BLaER1 treated with 17β-estradiol and CSF1 and Interleukin-3, amounts not matched to agents 10 nM and 100 nM (cell line): Measurements from ENCODE around the gene TENM4.
A peak's percentile ranks its signal among the peaks of the same experiment; 100 is the strongest.

Source experiments
- H3K27ac ChIP-seq, 11 experiments: shearing (Covaris generic); formaldehyde crosslinking; 2 replicates each; pipeline ENCODE4 v1.8.1; 2022
- H3K27me3 ChIP-seq, 11 experiments: shearing (Covaris generic); formaldehyde crosslinking; 2 replicates each; pipeline ENCODE4 v1.8.1; 2022
- H3K36me3 ChIP-seq, 11 experiments: shearing (Covaris generic); formaldehyde crosslinking; 2 replicates each; pipeline ENCODE4 v1.8.1; 2022
- H3K4me1 ChIP-seq, 10 experiments: shearing (Covaris generic); formaldehyde crosslinking; 2 replicates each; pipeline ENCODE4 v1.8.1; 2022
- H3K4me2 ChIP-seq, 11 experiments: shearing (Covaris generic); formaldehyde crosslinking; 2 replicates each; pipeline ENCODE4 v1.8.1; 2022
- H3K4me3 ChIP-seq, 10 experiments: shearing (Covaris generic); formaldehyde crosslinking; 2 replicates each; pipeline ENCODE4 v1.8.1; 2022
- H3K9ac ChIP-seq, 11 experiments: shearing (Covaris generic); formaldehyde crosslinking; 2 replicates each; pipeline ENCODE4 v1.8.1; 2022
- H3K9me3 ChIP-seq, 11 experiments: shearing (Covaris generic); formaldehyde crosslinking; replicated peaks in 1 of 11; 2 replicates each; pipeline ENCODE4 v1.8.1; 2022
- H4K20me1 ChIP-seq, 11 experiments: shearing (Covaris generic); formaldehyde crosslinking; 2 replicates each; pipeline ENCODE4 v1.8.1; 2022
- Cebpa-rat ChIP-seq, 11 experiments: shearing (Covaris generic); IDR thresholded peaks; 2 replicates each; pipeline ENCODE4 v1.8.1; 2022

TENM4 gene

GRCh38 chr11:79071190-79071589 lies 369.6 kb downstream of the TENM4 start:
- no peak for TF ChIP-seq Cebpa-rat (IDR thresholded peaks at IDR 0.05)

GRCh38 chr11:79070518-79070917 lies 370.3 kb downstream of the TENM4 start:
- H3K4me1 ChIP-seq = peaks cover 0 to 20% (median 15%) of the 10 kb centered on the region in 10 experiments; a peak in 9 of 20 replicates
- H3K4me2 ChIP-seq = no peak overlapping the region
- no peaks in the 10 kb centered on the region for H3K9me3 ChIP-seq
- no peak overlapping the region for H3K9ac ChIP-seq
- 0 out of 22 replicates have a peak, but pooled peaks cover 0 to 3% (median 0%) of the 10 kb centered on the region in 11 experiments for H4K20me1 ChIP-seq
- H3K4me3 ChIP-seq = no peak overlapping the region
- peaks cover 0 to 14% (median 0%) of the 10 kb centered on the region in 11 experiments; a peak in 4 of 22 replicates for H3K36me3 ChIP-seq
- no peak for TF ChIP-seq Cebpa-rat (IDR thresholded peaks at IDR 0.05)
- H3K27me3 ChIP-seq = no peaks in the 10 kb centered on the region
- H3K27ac ChIP-seq = no peak overlapping the region

More at GRCh38 chr11:79071190-79071589, 369.6 kb downstream of the TENM4 start:
- Histone ChIP-seq H3K4me1 (peaks cover 0 to 20% (median 15%) of the 10 kb centered on the region in 10 experiments; a peak in 9 of 20 replicates), H3K4me3 (no peak overlapping the region), H3K9me3 (no peaks in the 10 kb centered on the region), H3K9ac (no peak overlapping the region), H3K36me3 (peaks cover 0 to 14% (median 0%) of the 10 kb centered on the region in 11 experiments; a peak in 4 of 22 replicates), H3K27ac (no peak overlapping the region), H4K20me1 (0 out of 22 replicates have a peak, but pooled peaks cover 0 to 3% (median 0%) of the 10 kb centered on the region in 11 experiments), H3K27me3 (no peaks in the 10 kb centered on the region), H3K4me2 (no peak overlapping the region)

- TF ChIP-seq Cebpa-rat (IDR thresholded peaks at IDR 0.05) = no peak
- Histone ChIP-seq H3K4me2 (no peak overlapping the region), H3K4me3 (no peak overlapping the region), H3K9me3 (no peaks in the 10 kb centered on the region), H3K9ac (no peak overlapping the region), H3K27me3 (no peaks in the 10 kb centered on the region), H3K27ac (no peak overlapping the region), H3K36me3 (peaks cover 0 to 14% (median 0%) of the 10 kb centered on the region in 11 experiments; a peak in 5 of 22 replicates), H3K4me1 (peaks cover 0 to 15% (median 12%) of the 10 kb centered on the region in 10 experiments; a peak in 9 of 20 replicates), H4K20me1 (0 out of 22 replicates have a peak, but pooled peaks cover 0 to 6% (median 0%) of the 10 kb centered on the region in 11 experiments)
Observed at GRCh38 chr11:79069504-79069903, 371.3 kb downstream of the TENM4 start.

GRCh38 chr11:79068356-79068755 lies 372.5 kb downstream of the TENM4 start:
- no peak overlapping the region for H3K27ac ChIP-seq
- peaks cover 0 to 11% (median 5%) of the 10 kb centered on the region in 10 experiments; a peak in 14 of 20 replicates for H3K4me1 ChIP-seq
- TF ChIP-seq Cebpa-rat (IDR thresholded peaks at IDR 0.05) = no peak
- no peaks in the 10 kb centered on the region for H3K27me3 ChIP-seq
- H3K9ac ChIP-seq = no peak overlapping the region
- peaks cover 0 to 14% (median 0%) of the 10 kb centered on the region in 11 experiments; a peak in 5 of 22 replicates for H3K36me3 ChIP-seq
- 0 out of 22 replicates have a peak, but pooled peaks cover 0 to 6% (median 0%) of the 10 kb centered on the region in 11 experiments for H4K20me1 ChIP-seq
- H3K4me2 ChIP-seq = no peak overlapping the region
- H3K4me3 ChIP-seq = no peak overlapping the region
- no peaks in the 10 kb centered on the region for H3K9me3 ChIP-seq

GRCh38 chr11:79067352-79067679 lies 373.5 kb downstream of the TENM4 start:
- Histone ChIP-seq H4K20me1 (0 out of 22 replicates have a peak, but pooled peaks cover 0 to 6% (median 0%) of the 10 kb centered on the region in 11 experiments), H3K27ac (no peak overlapping the region), H3K9me3 (no peaks in the 10 kb centered on the region), H3K4me1 (peaks cover 0 to 19% (median 12%) of the 10 kb centered on the region in 10 experiments; a peak in 14 of 20 replicates), H3K4me3 (no peak overlapping the region), H3K27me3 (no peaks in the 10 kb centered on the region), H3K9ac (no peak overlapping the region), H3K4me2 (no peak overlapping the region), H3K36me3 (peaks cover 0 to 14% (median 0%) of the 10 kb centered on the region in 11 experiments; a peak in 5 of 22 replicates)
- no peak for TF ChIP-seq Cebpa-rat (IDR thresholded peaks at IDR 0.05)

GRCh38 chr11:79066456-79067351 lies 374.1 kb downstream of the TENM4 start:
- Histone ChIP-seq H4K20me1 (0 out of 22 replicates have a peak, but pooled peaks cover 0 to 6% (median 0%) of the 10 kb centered on the region in 11 experiments), H3K4me3 (no peak overlapping the region), H3K4me1 (peaks cover 0 to 19% (median 12%) of the 10 kb centered on the region in 10 experiments; a peak in 14 of 20 replicates), H3K9me3 (no peaks in the 10 kb centered on the region), H3K27ac (no peak overlapping the region), H3K4me2 (no peak overlapping the region), H3K27me3 (no peaks in the 10 kb centered on the region), H3K36me3 (peaks cover 0 to 14% (median 0%) of the 10 kb centered on the region in 11 experiments; a peak in 5 of 22 replicates), H3K9ac (no peak overlapping the region)
- TF ChIP-seq Cebpa-rat (IDR thresholded peaks at IDR 0.05) = no peak

- Histone ChIP-seq H3K9me3 (no peaks in the 10 kb centered on the region), H3K27ac (no peak overlapping the region), H3K9ac (no peak overlapping the region), H3K4me1 (peaks cover 0 to 19% (median 12%) of the 10 kb centered on the region in 10 experiments; a peak in 14 of 20 replicates), H3K4me3 (no peak overlapping the region), H3K36me3 (no peaks in the 10 kb centered on the region; a peak in 2 of 22 replicates), H3K27me3 (peaks cover 0 to 3% (median 0%) of the 10 kb centered on the region in 11 experiments; a peak in 1 of 22 replicates), H4K20me1 (0 out of 22 replicates have a peak, but pooled peaks cover 0 to 6% (median 0%) of the 10 kb centered on the region in 11 experiments), H3K4me2 (peak overlapping the region in 8 of 11 experiments; percentile 13 to 66 (median 48); a peak in 14 of 22 replicates)
- TF ChIP-seq Cebpa-rat (IDR thresholded peaks at IDR 0.05) = no peak
Observed at GRCh38 chr11:79062814-79063762, 377.7 kb downstream of the TENM4 start.
